Right atrium auricular region (tissue), 2 donors: Measurements from ENCODE around the gene RIMS1. TPM values are rescaled to one million over a fixed set of nuclear protein-coding genes. Genes with fewer than 3 reads are reported as not detected.

ENCODE experiments used
- DNase-seq: peaks from one replicate; pipeline ENCODE4 v3.0.0-alpha.2; 2019; ENCODE audit warnings: low spot score
- H3K27ac ChIP-seq, 2 donors: fragments of 200-600 bp; sonication (generic); 1 replicate in 1 of 2; 2 replicates in 1 of 2; pipeline ENCODE4 v1.5.1; 2016 to 2019
- H3K27me3 ChIP-seq, 2 donors: fragments of 200-600 bp; sonication (generic); one replicate each; pipeline versions ENCODE4 v1.5.1 to v1.6.0; 2017 to 2019
- H3K36me3 ChIP-seq: fragments of 200-600 bp; sonication (generic); one replicate; pipeline ENCODE4 v1.5.1; 2016
- H3K4me1 ChIP-seq, 2 donors: fragments of 200-600 bp; sonication (generic); one replicate each; pipeline versions ENCODE4 v1.5.1 to v1.6.0; 2017 to 2019
- H3K4me3 ChIP-seq, 2 donors: fragments of 200-600 bp; sonication (generic); 1 replicate in 1 of 2; 2 replicates in 1 of 2; pipeline ENCODE4 v1.5.1; 2017 to 2019; ENCODE audit warnings: mild to moderate bottlenecking in 1 of 2, moderate library complexity in 1 of 2
- H3K9me3 ChIP-seq, 2 donors: fragments of 200-600 bp; sonication (generic); one replicate each; pipeline ENCODE4 v1.5.1; 2019
- CTCF ChIP-seq, 2 donors: fragments of 200-600 bp; sonication (generic); IDR thresholded peaks; one replicate each; pipeline ENCODE4 v1.5.1; 2019; ENCODE audit warnings: antibody characterized with exemption in 2 of 2
- total RNA-seq, 2 donors: library from RNA; depleted of rRNA; stranded (reverse); fragments of >200 nt; gene quantifications; one replicate each; pipeline ENCODE4 v1.1.0, GENCODE V29; 2016

RIMS1 gene
- total RNA-seq, 2 donors from 2014 or later, result 0.55 to 1.3 TPM

- H3K27me3 ChIP-seq, result no peaks in the 10 kb centered on the region
- no peak for TF ChIP-seq CTCF (IDR thresholded peaks at IDR 0.05)
- no peak overlapping the region for H3K27ac ChIP-seq
- DNase-seq, result no peak
- no peaks in the 10 kb centered on the region for H3K9me3 ChIP-seq
- no peaks in the 10 kb centered on the region for H3K36me3 ChIP-seq
- no peaks in the 10 kb centered on the region for H3K4me1 ChIP-seq
- H3K4me3 ChIP-seq, result no peak overlapping the region
Measured at GRCh38 chr6:72261554-72261953, 375.2 kb downstream of the RIMS1 start.

GRCh38 chr6:72262254-72262653 is 375.9 kb downstream of the RIMS1 start:
- Histone ChIP-seq H3K4me3 (no peak overlapping the region), H3K36me3 (no peaks in the 10 kb centered on the region), H3K9me3 (no peaks in the 10 kb centered on the region), H3K4me1 (no peaks in the 10 kb centered on the region), H3K27me3 (no peaks in the 10 kb centered on the region), H3K27ac (no peak overlapping the region)
- no peak for DNase-seq
- TF ChIP-seq CTCF (IDR thresholded peaks at IDR 0.05), result no peak

DNA sequence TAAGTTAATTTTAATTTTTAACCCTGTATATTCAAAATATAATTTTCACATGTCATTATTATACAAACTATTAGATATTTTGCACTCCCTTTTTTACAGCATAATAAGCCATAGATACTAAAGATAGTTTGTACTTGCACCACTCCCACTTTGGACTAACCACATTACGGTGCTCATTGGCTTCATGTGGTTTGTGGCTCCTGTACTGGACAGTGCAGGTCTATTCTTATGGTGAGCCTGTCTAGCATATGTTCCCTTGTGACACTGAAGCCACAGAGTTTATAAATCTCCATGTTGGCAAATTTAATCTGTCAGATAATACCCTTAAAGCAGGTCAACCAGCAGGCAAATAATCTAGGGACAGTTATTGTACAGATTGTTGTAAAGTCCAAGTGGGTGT is 381.1 kb downstream of the RIMS1 start:
- Histone ChIP-seq H3K27ac (no peak overlapping the region), H3K27me3 (no peaks in the 10 kb centered on the region), H3K4me3 (no peak overlapping the region), H3K36me3 (no peaks in the 10 kb centered on the region), H3K9me3 (no peaks in the 10 kb centered on the region), H3K4me1 (no peaks in the 10 kb centered on the region)
- DNase-seq, result no peak
- no peak for TF ChIP-seq CTCF (IDR thresholded peaks at IDR 0.05)

GRCh38 chr6:72271531-72271930 is 385.2 kb downstream of the RIMS1 start:
- no peak overlapping the region for H3K4me3 ChIP-seq

DNA sequence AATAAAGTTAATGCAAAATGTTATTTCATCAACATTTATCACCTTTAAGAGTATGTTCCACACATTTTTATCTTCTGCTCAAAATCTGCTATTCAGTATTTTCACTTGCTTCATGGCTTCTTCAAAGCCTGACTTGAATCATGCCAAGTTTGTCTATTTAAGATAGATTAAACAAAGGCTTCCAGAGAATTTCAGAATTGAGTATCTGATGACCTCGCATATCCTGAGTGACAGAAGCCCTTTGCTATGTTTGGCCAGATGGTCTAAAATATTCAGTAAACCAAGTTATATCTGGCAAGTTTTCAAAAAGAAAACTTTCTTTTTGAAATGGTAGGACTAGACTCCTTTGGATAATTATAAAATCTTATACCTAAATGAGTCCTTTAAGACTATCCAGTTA is 386.6 kb downstream of the RIMS1 start:
- no peak for TF ChIP-seq CTCF (IDR thresholded peaks at IDR 0.05)
- H3K9me3 ChIP-seq, result no peaks in the 10 kb centered on the region
- DNase-seq, result no peak
- H3K4me1 ChIP-seq, result no peaks in the 10 kb centered on the region
- no peak overlapping the region for H3K27ac ChIP-seq
- no peak overlapping the region for H3K4me3 ChIP-seq
- no peaks in the 10 kb centered on the region for H3K27me3 ChIP-seq
- no peaks in the 10 kb centered on the region for H3K36me3 ChIP-seq

More at GRCh38 chr6:72271531-72271930, 385.2 kb downstream of the RIMS1 start:
- no peak for DNase-seq
- H3K36me3 ChIP-seq, result no peaks in the 10 kb centered on the region
- no peaks in the 10 kb centered on the region for H3K27me3 ChIP-seq
- no peaks in the 10 kb centered on the region for H3K9me3 ChIP-seq
- H3K27ac ChIP-seq, result no peak overlapping the region
- no peak for TF ChIP-seq CTCF (IDR thresholded peaks at IDR 0.05)
- H3K4me1 ChIP-seq, result no peaks in the 10 kb centered on the region

GRCh38 chr6:72275888-72276287 is 389.5 kb downstream of the RIMS1 start:
- H3K9me3 ChIP-seq, result no peaks in the 10 kb centered on the region
- no peak for DNase-seq
- no peak for TF ChIP-seq CTCF (IDR thresholded peaks at IDR 0.05)

More at GRCh38 chr6:72275888-72276287, 389.5 kb downstream of the RIMS1 start:
- no peaks in the 10 kb centered on the region for H3K27me3 ChIP-seq
- H3K27ac ChIP-seq, result no peak overlapping the region
- H3K4me1 ChIP-seq, result no peaks in the 10 kb centered on the region
- no peaks in the 10 kb centered on the region for H3K36me3 ChIP-seq
- no peak overlapping the region for H3K4me3 ChIP-seq
